ENCODE data around the gene WWOX. TPM values are rescaled to one million over a fixed set of nuclear protein-coding genes. Genes with fewer than 3 reads are reported as not detected.

Gene WWOX
- total RNA-seq, 1 donor from 2014 or later = 19.2 TPM

GRCh38 chr16:78574571-78574970 lies 475.1 kb downstream of the WWOX start:
- no peaks in the 10 kb centered on the region for H3K4me1 ChIP-seq
- H3K27me3 ChIP-seq (ENCODE audit: low read depth) = no peaks in the 10 kb centered on the region
- ATAC-seq = no peak
- H3K4me3 ChIP-seq = no peak overlapping the region
- no peak for TF ChIP-seq CTCF (IDR thresholded peaks at IDR 0.05)
- no peaks in the 10 kb centered on the region for H3K36me3 ChIP-seq
- H3K9me3 ChIP-seq = no peaks in the 10 kb centered on the region
- no peak overlapping the region for H3K27ac ChIP-seq
- no peak for DNase-seq
- intact Hi-C loops (cut with DNase I) = no loop called here

GRCh38 chr16:78576941-78577340 lies 477.5 kb downstream of the WWOX start:
- Histone ChIP-seq H3K9me3 (no peaks in the 10 kb centered on the region), H3K36me3 (no peaks in the 10 kb centered on the region), H3K4me3 (no peak overlapping the region), H3K27me3 (ENCODE audit: low read depth) (no peaks in the 10 kb centered on the region), H3K4me1 (no peaks in the 10 kb centered on the region), H3K27ac (no peak overlapping the region)
- no peak for TF ChIP-seq CTCF (IDR thresholded peaks at IDR 0.05)
- intact Hi-C loops (cut with DNase I) = no loop called here
- DNase-seq = no peak
- no peak for ATAC-seq

GRCh38 chr16:78577630-78578029 lies 478.2 kb downstream of the WWOX start:
- no peak for ATAC-seq
- TF ChIP-seq CTCF (IDR thresholded peaks at IDR 0.05) = no peak
- DNase-seq = no peak
- Histone ChIP-seq H3K27me3 (ENCODE audit: low read depth) (no peaks in the 10 kb centered on the region), H3K4me1 (no peaks in the 10 kb centered on the region), H3K36me3 (no peaks in the 10 kb centered on the region), H3K4me3 (no peak overlapping the region), H3K27ac (no peak overlapping the region), H3K9me3 (no peaks in the 10 kb centered on the region)
- intact Hi-C loops (cut with DNase I) = no loop called here

- no peak overlapping the region for H3K27ac ChIP-seq
- intact Hi-C loops (cut with DNase I) = no loop called here
- H3K4me1 ChIP-seq = no peaks in the 10 kb centered on the region
- H3K36me3 ChIP-seq = no peaks in the 10 kb centered on the region
- H3K9me3 ChIP-seq = no peaks in the 10 kb centered on the region
- H3K27me3 ChIP-seq (ENCODE audit: low read depth) = no peaks in the 10 kb centered on the region
- DNase-seq (no peak), ATAC-seq (no peak)
- no peak for TF ChIP-seq CTCF (IDR thresholded peaks at IDR 0.05)
- no peak overlapping the region for H3K4me3 ChIP-seq
Measured at GRCh38 chr16:78579020-78579419, 479.6 kb downstream of the WWOX start.

- Histone ChIP-seq H3K27me3 (ENCODE audit: low read depth) (no peaks in the 10 kb centered on the region), H3K4me1 (no peaks in the 10 kb centered on the region), H3K9me3 (no peaks in the 10 kb centered on the region), H3K36me3 (no peaks in the 10 kb centered on the region), H3K27ac (no peak overlapping the region), H3K4me3 (no peak overlapping the region)
- no peak for TF ChIP-seq CTCF (IDR thresholded peaks at IDR 0.05)
- DNase-seq = no peak
- no peak for ATAC-seq
- intact Hi-C loops (cut with DNase I) = no loop called here
Measured at GRCh38 chr16:78583441-78583840, 484.0 kb downstream of the WWOX start.

All from lower lobe of right lung (tissue), 2 donors.